ENCODE results near the gene TSPAN4.

TSPAN4 gene

DNA sequence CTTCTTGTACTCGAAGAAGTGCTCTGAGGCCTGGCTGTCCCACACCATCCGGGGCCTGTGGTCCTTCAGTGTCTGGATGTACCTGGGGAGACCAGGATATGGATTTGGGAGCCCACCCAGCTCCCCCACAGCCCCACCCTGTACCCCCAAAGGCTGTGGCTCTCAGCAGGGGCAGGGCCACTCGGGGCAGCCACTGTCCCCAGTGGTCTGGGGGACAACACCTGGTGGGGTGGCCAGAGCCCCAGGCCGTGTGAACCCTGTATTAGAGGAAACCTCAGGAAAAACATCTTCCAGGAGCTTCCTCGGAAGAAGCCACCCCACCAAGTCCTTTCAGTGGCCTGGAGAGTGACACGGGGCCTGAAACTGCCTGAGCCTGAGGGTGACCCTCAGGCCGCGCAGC lies 27.8 kb downstream of the TSPAN4 start:
- Histone ChIP-seq H3K27ac (no peak overlapping the region), H3K4me3 (IDR thresholded peaks at IDR 0.05; ENCODE audit: insufficient read depth, low read depth, low read length) (no peak overlapping the region), H3K79me2 (ENCODE audit: insufficient read depth, low read depth) (no peaks in the 10 kb centered on the region), H4K20me1 (ENCODE audit: insufficient read depth) (no peaks in the 10 kb centered on the region), H2AFZ (ENCODE audit: low read depth) (no peak overlapping the region), H3K9ac (no peak overlapping the region), H3K27me3 (ENCODE audit: insufficient read depth, low read depth) (no peaks in the 10 kb centered on the region), H3K4me2 (no peak overlapping the region), H3K4me1 (ENCODE audit: low read depth, poor library complexity, severe bottlenecking) (no peaks in the 10 kb centered on the region), H3K36me3 (ENCODE audit: insufficient read depth) (no peaks in the 10 kb centered on the region)
- TF ChIP-seq, protein P1, sequence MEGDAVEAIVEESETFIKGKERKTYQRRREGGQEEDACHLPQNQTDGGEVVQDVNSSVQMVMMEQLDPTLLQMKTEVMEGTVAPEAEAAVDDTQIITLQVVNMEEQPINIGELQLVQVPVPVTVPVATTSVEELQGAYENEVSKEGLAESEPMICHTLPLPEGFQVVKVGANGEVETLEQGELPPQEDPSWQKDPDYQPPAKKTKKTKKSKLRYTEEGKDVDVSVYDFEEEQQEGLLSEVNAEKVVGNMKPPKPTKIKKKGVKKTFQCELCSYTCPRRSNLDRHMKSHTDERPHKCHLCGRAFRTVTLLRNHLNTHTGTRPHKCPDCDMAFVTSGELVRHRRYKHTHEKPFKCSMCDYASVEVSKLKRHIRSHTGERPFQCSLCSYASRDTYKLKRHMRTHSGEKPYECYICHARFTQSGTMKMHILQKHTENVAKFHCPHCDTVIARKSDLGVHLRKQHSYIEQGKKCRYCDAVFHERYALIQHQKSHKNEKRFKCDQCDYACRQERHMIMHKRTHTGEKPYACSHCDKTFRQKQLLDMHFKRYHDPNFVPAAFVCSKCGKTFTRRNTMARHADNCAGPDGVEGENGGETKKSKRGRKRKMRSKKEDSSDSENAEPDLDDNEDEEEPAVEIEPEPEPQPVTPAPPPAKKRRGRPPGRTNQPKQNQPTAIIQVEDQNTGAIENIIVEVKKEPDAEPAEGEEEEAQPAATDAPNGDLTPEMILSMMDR (conservative IDR thresholded peaks at IDR 0.05; ENCODE audit: low read depth, low read length) = no peak

DNA sequence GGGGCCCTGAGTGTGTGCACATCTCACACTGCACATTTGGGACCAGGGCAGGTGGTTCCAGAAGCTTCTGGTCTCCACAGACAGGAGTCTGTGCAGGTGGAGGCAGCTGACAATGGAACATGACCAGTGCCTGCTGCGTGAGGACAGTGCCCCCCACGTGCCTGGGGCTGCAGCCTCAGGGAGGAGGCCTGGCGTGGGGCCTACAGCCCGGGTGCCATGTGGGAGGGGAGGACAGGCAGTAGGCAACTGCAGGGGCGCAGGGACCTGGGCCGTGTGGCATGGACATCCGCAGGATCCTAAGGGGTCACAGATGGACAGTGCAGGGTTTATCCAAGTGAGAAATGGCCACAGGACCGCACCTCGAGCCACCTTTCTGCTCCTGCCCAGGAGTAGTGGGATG lies 28.8 kb downstream of the TSPAN4 start:
- Histone ChIP-seq H3K4me3 (IDR thresholded peaks at IDR 0.05; ENCODE audit: insufficient read depth, low read depth, low read length) (no peak overlapping the region), H4K20me1 (ENCODE audit: insufficient read depth) (no peaks in the 10 kb centered on the region), H3K27me3 (ENCODE audit: insufficient read depth, low read depth) (no peaks in the 10 kb centered on the region), H3K4me1 (ENCODE audit: low read depth, poor library complexity, severe bottlenecking) (no peaks in the 10 kb centered on the region), H3K79me2 (ENCODE audit: insufficient read depth, low read depth) (no peaks in the 10 kb centered on the region), H3K4me2 (no peak overlapping the region), H3K9ac (no peak overlapping the region), H3K36me3 (ENCODE audit: insufficient read depth) (no peaks in the 10 kb centered on the region), H2AFZ (ENCODE audit: low read depth) (no peak overlapping the region), H3K27ac (no peak overlapping the region)
- TF ChIP-seq, protein P1 (conservative IDR thresholded peaks at IDR 0.05; ENCODE audit: low read depth, low read length) = no peak

DNA sequence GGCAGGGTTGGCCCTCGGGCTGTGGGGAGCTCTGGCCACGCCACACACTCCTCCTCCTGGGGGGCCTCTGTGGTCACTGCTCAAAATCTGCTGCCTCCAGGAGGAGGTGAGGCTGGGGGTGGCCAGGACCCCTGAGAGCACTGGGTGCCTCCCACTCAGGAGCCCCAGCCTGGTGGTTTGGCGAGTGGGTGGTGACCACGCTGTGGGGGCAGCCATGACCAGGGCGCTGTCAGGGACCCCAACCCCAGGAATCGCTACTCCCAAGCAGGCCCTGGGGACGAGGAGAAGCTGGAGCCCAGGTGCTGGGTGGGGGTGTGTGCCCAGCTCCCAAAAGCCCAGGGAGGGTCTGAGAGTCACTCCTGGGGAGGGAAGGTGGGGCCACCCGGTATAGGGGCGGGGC lies 30.1 kb downstream of the TSPAN4 start:
- H3K4me1 ChIP-seq (ENCODE audit: low read depth, poor library complexity, severe bottlenecking) = no peaks in the 10 kb centered on the region
- H3K27me3 ChIP-seq (ENCODE audit: insufficient read depth, low read depth) = no peaks in the 10 kb centered on the region
- no peaks in the 10 kb centered on the region for H4K20me1 ChIP-seq (ENCODE audit: insufficient read depth)
- H3K4me2 ChIP-seq = no peak overlapping the region
- H3K79me2 ChIP-seq (ENCODE audit: insufficient read depth, low read depth) = no peaks in the 10 kb centered on the region
- no peak overlapping the region for H3K9ac ChIP-seq
- H3K27ac ChIP-seq = no peak overlapping the region
- no peak overlapping the region for H3K4me3 ChIP-seq (IDR thresholded peaks at IDR 0.05; ENCODE audit: insufficient read depth, low read depth, low read length)
- TF ChIP-seq, protein P1 (conservative IDR thresholded peaks at IDR 0.05; ENCODE audit: low read depth, low read length) = no peak
- no peak overlapping the region for H2AFZ ChIP-seq (ENCODE audit: low read depth)
- H3K36me3 ChIP-seq (ENCODE audit: insufficient read depth) = no peaks in the 10 kb centered on the region

DNA sequence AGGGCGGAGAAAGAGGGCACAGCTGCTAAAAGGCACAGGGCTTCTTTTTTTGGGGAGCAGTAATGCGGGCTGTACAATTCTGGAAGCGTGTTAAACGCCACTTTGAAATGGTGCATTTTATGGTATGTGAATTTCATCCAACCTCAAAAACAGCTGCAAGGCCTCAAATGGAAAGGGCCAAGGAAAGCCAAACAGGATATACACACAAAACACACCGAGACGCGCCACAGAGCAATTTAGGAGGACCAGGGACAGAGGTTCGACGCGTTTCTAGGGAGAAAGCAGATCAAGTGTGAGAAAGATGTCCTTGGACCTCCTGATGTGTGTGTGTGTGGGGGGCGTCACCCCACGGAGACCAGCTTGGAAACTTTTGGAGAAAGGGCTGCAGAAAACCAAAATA lies 31.1 kb downstream of the TSPAN4 start:
- no peak overlapping the region for H3K27ac ChIP-seq
- peaks cover 4% of the 10 kb centered on the region for H3K4me1 ChIP-seq (ENCODE audit: low read depth, poor library complexity, severe bottlenecking)
- H3K79me2 ChIP-seq (ENCODE audit: insufficient read depth, low read depth) = no peaks in the 10 kb centered on the region
- no peaks in the 10 kb centered on the region for H3K27me3 ChIP-seq (ENCODE audit: insufficient read depth, low read depth)
- no peak overlapping the region for H2AFZ ChIP-seq (ENCODE audit: low read depth)
- TF ChIP-seq, protein P1 (conservative IDR thresholded peaks at IDR 0.05; ENCODE audit: low read depth, low read length) = no peak
- H3K9ac ChIP-seq = no peak overlapping the region
- no peak overlapping the region for H3K4me3 ChIP-seq (IDR thresholded peaks at IDR 0.05; ENCODE audit: insufficient read depth, low read depth, low read length)
- no peaks in the 10 kb centered on the region for H3K36me3 ChIP-seq (ENCODE audit: insufficient read depth)
- H3K4me2 ChIP-seq = no peak overlapping the region
- no peaks in the 10 kb centered on the region for H4K20me1 ChIP-seq (ENCODE audit: insufficient read depth)
